Measurements from ENCODE around the gene RHBDD3.
"Not testable (repeated sequence)": the region's sequence is repeated elsewhere in the genome, so short reads cannot be mapped to it uniquely, and the experiment has no call there.

The RHBDD3 gene

DNA sequence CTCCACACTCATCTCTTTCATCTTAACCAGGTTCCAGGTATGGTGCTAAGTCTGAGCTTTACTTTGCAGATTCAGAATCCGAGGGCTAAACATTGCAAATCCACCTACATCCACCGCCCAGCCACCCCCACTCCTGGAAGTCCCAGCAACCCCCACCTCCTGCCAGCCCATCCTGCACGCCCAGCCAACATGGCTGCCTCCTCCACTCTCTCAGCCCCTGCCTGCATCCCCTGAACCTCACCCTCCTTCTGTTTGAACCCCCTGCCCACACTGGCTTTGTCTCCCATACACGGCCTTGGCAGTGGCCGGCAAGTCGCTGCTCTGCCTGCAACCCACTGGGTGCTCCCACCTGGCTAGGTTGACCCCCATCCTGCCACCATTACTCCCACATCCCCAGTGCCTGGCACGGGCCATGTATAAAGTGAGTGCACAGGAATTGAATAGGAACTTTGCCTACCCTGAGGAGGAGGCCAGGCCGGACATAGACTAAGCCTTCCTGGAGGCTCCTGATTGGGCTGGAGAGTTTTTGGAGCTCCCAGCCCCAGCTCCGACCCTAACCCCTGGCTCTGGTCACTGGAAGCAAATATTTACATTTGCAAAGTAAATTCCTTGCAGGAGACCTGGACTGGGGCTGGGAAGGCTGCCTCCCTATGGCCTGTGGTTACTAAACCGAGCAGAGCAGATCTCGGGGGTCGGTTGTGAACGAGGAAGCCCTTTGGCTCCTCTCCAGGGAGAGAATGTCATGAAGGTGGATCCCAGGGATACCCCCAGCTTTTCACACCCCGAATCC, 47.7 kb downstream of the RHBDD3 start:
- H3K14ac ChIP-seq (ENCODE audit: low read length in 2 of 2): no peak overlapping the region
- peaks cover 26 to 35% of the 10 kb centered on the region in 2 experiments for H3K27me3 ChIP-seq (ENCODE audit: control insufficient read depth in 1 of 2, insufficient read depth in 1 of 2, low read length in 2 of 2)
- H2AFZ ChIP-seq (ENCODE audit: low read depth, low read length): no peak overlapping the region
- H2BK120ac ChIP-seq (ENCODE audit: low read depth, low read length): no peak overlapping the region
- peak overlapping the region in 1 of 2 experiments; percentile 8 for H2BK12ac ChIP-seq (ENCODE audit: low read length in 2 of 2)
- no peak overlapping the region for H3K4me3 ChIP-seq (ENCODE audit: insufficient read depth in 1 of 2, low read depth in 1 of 2, low read length in 2 of 2)
- H3K79me1 ChIP-seq (replicated peaks; ENCODE audit: low read length, poor library complexity, severe bottlenecking): no peaks in the 10 kb centered on the region
- no peak overlapping the region for H2BK5ac ChIP-seq (ENCODE audit: low read depth, low read length, poor library complexity, severe bottlenecking)
- no peak overlapping the region for H3K9ac ChIP-seq (ENCODE audit: low read length)
- H3K18ac ChIP-seq (ENCODE audit: low read depth in 1 of 2, low read length in 2 of 2): peak overlapping the region; percentile 7 to 45
- no peak overlapping the region for H3K23ac ChIP-seq (ENCODE audit: low read length in 2 of 2)
- H3K4me1 ChIP-seq (ENCODE audit: control insufficient read depth, insufficient read depth, low read depth, low read length): no peaks in the 10 kb centered on the region
- no peak overlapping the region for H2AK5ac ChIP-seq (ENCODE audit: low read length, severe bottlenecking)
- H4K8ac ChIP-seq (ENCODE audit: low read length): peak overlapping the region; percentile 59
- H3K4ac ChIP-seq (ENCODE audit: low read depth in 1 of 2, low read length in 2 of 2): peak overlapping the region in 1 of 2 experiments; percentile 5
- WGBS: 65% methylated on average over 14 of the region's 14 CpGs
- H2BK15ac ChIP-seq (ENCODE audit: low read depth, poor library complexity, severe bottlenecking): no peak overlapping the region
- H3K4me2 ChIP-seq (ENCODE audit: low read length, poor library complexity, severe bottlenecking): no peak overlapping the region
- DNase-seq: no peak
- no peaks in the 10 kb centered on the region for H3K9me3 ChIP-seq (ENCODE audit: control insufficient read depth, low read length)
- peak overlapping the region; percentile 47 for H4K91ac ChIP-seq (ENCODE audit: low read length)
- H3K27ac ChIP-seq (ENCODE audit: low read length, poor library complexity, severe bottlenecking): no peak overlapping the region
- H3K36me3 ChIP-seq (ENCODE audit: control insufficient read depth in 1 of 2, insufficient read depth in 2 of 2, low read depth in 1 of 2, low read length in 2 of 2): no peaks in the 10 kb centered on the region

DNA sequence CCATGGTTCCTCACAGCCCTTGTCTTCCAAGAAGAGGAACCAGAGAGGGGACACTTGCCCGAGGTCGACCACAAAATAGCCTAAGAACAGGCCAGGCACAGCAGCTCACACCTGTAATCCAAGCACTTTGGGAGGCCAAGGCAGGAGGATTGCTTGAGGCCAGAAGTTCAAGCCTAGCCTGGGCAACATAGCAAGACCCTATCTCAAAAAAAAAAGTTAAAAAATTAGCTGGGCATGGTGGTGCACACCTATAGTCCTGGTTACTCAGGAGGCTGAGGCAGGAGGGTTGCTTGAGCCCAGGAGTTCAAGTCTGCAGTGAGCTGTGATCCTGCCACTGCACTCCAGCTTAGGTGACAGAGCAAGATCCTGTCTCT, 48.4 kb downstream of the RHBDD3 start:
- H3K18ac ChIP-seq (ENCODE audit: low read depth in 1 of 2, low read length in 2 of 2); H2BK120ac ChIP-seq (ENCODE audit: low read depth, low read length); H3K27ac ChIP-seq (ENCODE audit: low read length, poor library complexity, severe bottlenecking); H3K4me2 ChIP-seq (ENCODE audit: low read length, poor library complexity, severe bottlenecking); H3K4me3 ChIP-seq (ENCODE audit: insufficient read depth in 1 of 2, low read depth in 1 of 2, low read length in 2 of 2); DNase-seq; H3K79me1 ChIP-seq (replicated peaks; ENCODE audit: low read length, poor library complexity, severe bottlenecking); H3K9ac ChIP-seq (ENCODE audit: low read length); H4K8ac ChIP-seq (ENCODE audit: low read length); H2AK5ac ChIP-seq (ENCODE audit: low read length, severe bottlenecking); H3K9me3 ChIP-seq (ENCODE audit: control insufficient read depth, low read length); H2BK12ac ChIP-seq (ENCODE audit: low read length in 2 of 2); H3K4me1 ChIP-seq (ENCODE audit: control insufficient read depth, insufficient read depth, low read depth, low read length); H3K4ac ChIP-seq (ENCODE audit: low read depth in 1 of 2, low read length in 2 of 2); H3K14ac ChIP-seq (ENCODE audit: low read length in 2 of 2); H2BK5ac ChIP-seq (ENCODE audit: low read depth, low read length, poor library complexity, severe bottlenecking); H4K91ac ChIP-seq (ENCODE audit: low read length); H2BK15ac ChIP-seq (ENCODE audit: low read depth, poor library complexity, severe bottlenecking); H2AFZ ChIP-seq (ENCODE audit: low read depth, low read length); H3K36me3 ChIP-seq (ENCODE audit: control insufficient read depth in 1 of 2, insufficient read depth in 2 of 2, low read depth in 1 of 2, low read length in 2 of 2); H3K23ac ChIP-seq (ENCODE audit: low read length in 2 of 2): not testable (repeated sequence)
- peaks cover 33 to 36% of the 10 kb centered on the region in 2 experiments for H3K27me3 ChIP-seq (ENCODE audit: control insufficient read depth in 1 of 2, insufficient read depth in 1 of 2, low read length in 2 of 2)
- 80% methylated on average over 2 of the region's 2 CpGs for WGBS

DNA sequence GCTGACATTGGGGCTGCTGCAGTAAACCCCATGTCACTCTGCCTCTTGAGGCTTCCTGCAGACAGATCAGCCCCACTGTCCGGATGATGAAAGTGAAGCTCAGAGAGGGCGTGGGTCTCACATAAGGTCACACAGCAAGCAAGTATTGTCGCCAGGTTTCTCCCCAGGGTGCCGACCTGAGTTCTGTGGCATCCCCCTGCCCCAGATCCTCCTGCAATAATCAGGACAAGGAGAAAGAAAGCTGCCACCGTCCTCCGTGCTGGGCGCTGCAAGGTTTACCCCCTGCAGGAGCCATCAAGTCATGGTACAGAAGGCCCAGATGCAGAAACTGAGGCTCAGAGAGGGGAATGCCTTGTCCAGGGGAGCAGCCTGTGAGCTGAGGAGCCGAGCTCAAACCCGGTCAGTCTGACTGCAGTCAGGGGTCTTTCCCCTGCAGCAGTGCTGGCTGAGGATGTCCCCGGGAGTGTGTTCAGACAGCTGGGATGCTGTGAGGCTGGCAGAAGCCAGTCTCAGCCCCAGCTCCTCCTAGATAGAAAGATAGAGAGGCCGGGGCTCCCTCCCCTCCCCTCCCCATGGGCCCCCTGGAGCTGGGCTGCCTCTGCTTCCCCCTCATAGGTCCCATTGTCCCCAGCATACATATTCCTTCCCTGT, 48.9 kb downstream of the RHBDD3 start:
- Histone ChIP-seq H3K27me3 (ENCODE audit: control insufficient read depth in 1 of 2, insufficient read depth in 1 of 2, low read length in 2 of 2) (peaks cover 38 to 40% of the 10 kb centered on the region in 2 experiments), H2BK12ac (ENCODE audit: low read length in 2 of 2) (no peak overlapping the region), H3K4me1 (ENCODE audit: control insufficient read depth, insufficient read depth, low read depth, low read length) (no peaks in the 10 kb centered on the region), H3K36me3 (ENCODE audit: control insufficient read depth in 1 of 2, insufficient read depth in 2 of 2, low read depth in 1 of 2, low read length in 2 of 2) (no peaks in the 10 kb centered on the region), H2AK5ac (ENCODE audit: low read length, severe bottlenecking) (no peak overlapping the region), H2BK120ac (ENCODE audit: low read depth, low read length) (no peak overlapping the region), H3K79me1 (replicated peaks; ENCODE audit: low read length, poor library complexity, severe bottlenecking) (no peaks in the 10 kb centered on the region), H2BK15ac (ENCODE audit: low read depth, poor library complexity, severe bottlenecking) (no peak overlapping the region), H4K8ac (ENCODE audit: low read length) (no peak overlapping the region), H3K4ac (ENCODE audit: low read depth in 1 of 2, low read length in 2 of 2) (no peak overlapping the region), H3K9me3 (ENCODE audit: control insufficient read depth, low read length) (no peaks in the 10 kb centered on the region), H3K4me3 (ENCODE audit: insufficient read depth in 1 of 2, low read depth in 1 of 2, low read length in 2 of 2) (no peak overlapping the region), H3K27ac (ENCODE audit: low read length, poor library complexity, severe bottlenecking) (no peak overlapping the region), H3K9ac (ENCODE audit: low read length) (no peak overlapping the region), H4K91ac (ENCODE audit: low read length) (no peak overlapping the region), H3K23ac (ENCODE audit: low read length in 2 of 2) (no peak overlapping the region), H2AFZ (ENCODE audit: low read depth, low read length) (no peak overlapping the region), H3K4me2 (ENCODE audit: low read length, poor library complexity, severe bottlenecking) (no peak overlapping the region), H3K14ac (ENCODE audit: low read length in 2 of 2) (no peak overlapping the region), H3K18ac (ENCODE audit: low read depth in 1 of 2, low read length in 2 of 2) (no peak overlapping the region), H2BK5ac (ENCODE audit: low read depth, low read length, poor library complexity, severe bottlenecking) (no peak overlapping the region)
- WGBS: 85% methylated on average over 11 of the region's 11 CpGs
- DNase-seq: no peak
